Retinal pigment epithelial cell (primary cell): ENCODE data around the gene CDC7.
"Not testable (repeated sequence)": the region's sequence is repeated elsewhere in the genome, so short reads cannot be mapped to it uniquely, and the experiment has no call there.

Experiments used
- DNase-seq: peaks from one replicate; pipeline ENCODE4 v3.0.0-alpha.2; 2010; ENCODE audit warnings: low read depth
- H3K4me3 ChIP-seq: 2 replicates; pipeline ENCODE4 v1.5.1; 2011; ENCODE audit warnings: mild to moderate bottlenecking, low read length, control low read depth, moderate library complexity
- TF ChIP-seq, protein P1 (sequence below): conservative IDR thresholded peaks from 2 replicates; pipeline ENCODE4 v1.5.1; 2011; ENCODE audit warnings: low read depth, low read length, control low read depth, inconsistent platforms

The CDC7 gene

DNA sequence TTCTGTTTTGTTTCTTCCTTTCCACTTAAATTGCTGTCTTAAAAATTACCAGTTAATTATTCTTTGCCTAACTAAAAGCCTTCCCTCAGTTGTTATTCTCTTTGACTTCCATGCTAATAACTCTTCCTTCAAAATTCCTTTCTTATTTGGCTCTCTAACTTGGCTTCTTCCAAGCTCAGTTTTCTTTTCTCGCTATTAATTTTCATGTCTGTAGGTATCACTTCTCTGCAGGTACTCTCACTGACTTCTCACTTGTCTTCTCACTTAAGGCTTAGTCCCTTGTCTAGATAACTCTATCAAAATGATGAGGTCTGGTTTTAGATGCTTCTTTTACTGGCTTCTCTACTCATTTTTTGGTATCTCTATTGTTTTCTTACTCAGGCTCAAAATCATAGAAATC lies 10.1 kb downstream of the CDC7 start:
- TF ChIP-seq, protein P1, sequence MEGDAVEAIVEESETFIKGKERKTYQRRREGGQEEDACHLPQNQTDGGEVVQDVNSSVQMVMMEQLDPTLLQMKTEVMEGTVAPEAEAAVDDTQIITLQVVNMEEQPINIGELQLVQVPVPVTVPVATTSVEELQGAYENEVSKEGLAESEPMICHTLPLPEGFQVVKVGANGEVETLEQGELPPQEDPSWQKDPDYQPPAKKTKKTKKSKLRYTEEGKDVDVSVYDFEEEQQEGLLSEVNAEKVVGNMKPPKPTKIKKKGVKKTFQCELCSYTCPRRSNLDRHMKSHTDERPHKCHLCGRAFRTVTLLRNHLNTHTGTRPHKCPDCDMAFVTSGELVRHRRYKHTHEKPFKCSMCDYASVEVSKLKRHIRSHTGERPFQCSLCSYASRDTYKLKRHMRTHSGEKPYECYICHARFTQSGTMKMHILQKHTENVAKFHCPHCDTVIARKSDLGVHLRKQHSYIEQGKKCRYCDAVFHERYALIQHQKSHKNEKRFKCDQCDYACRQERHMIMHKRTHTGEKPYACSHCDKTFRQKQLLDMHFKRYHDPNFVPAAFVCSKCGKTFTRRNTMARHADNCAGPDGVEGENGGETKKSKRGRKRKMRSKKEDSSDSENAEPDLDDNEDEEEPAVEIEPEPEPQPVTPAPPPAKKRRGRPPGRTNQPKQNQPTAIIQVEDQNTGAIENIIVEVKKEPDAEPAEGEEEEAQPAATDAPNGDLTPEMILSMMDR: no peak
- no peak overlapping the region for H3K4me3 ChIP-seq
- DNase-seq: no peak

GRCh38 chr1:91511386-91511785 lies 10.7 kb downstream of the CDC7 start:
- no peak for DNase-seq
- TF ChIP-seq, protein P1: peak; percentile 69
- no peak overlapping the region for H3K4me3 ChIP-seq

GRCh38 chr1:91513160-91513559 lies 12.5 kb downstream of the CDC7 start:
- TF ChIP-seq, protein P1: peak; percentile 33
- DNase-seq: no peak
- no peak overlapping the region for H3K4me3 ChIP-seq

GRCh38 chr1:91513706-91514105 lies 13.1 kb downstream of the CDC7 start:
- TF ChIP-seq, protein P1: no peak
- no peak for DNase-seq
- H3K4me3 ChIP-seq: no peak overlapping the region

DNA sequence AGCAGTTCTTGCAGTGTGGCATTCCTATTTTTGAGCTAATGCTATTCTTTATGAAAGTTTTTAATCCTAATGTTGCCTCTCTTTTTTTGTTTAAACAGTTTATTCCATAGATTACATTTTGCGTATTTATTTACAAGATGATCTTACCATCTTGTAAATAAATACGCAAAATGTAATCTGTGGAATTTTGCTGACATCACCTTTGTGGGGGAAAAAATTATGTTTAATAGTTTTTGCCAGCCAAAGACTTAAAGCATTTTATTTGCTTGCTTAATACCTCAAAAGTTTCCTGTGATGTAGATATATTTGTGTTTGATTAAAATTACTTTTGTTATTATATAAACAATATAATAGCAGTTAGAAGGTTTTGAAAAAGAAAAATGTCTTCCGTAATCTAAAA lies 15.3 kb downstream of the CDC7 start:
- TF ChIP-seq, protein P1: no peak
- DNase-seq: no peak

DNA sequence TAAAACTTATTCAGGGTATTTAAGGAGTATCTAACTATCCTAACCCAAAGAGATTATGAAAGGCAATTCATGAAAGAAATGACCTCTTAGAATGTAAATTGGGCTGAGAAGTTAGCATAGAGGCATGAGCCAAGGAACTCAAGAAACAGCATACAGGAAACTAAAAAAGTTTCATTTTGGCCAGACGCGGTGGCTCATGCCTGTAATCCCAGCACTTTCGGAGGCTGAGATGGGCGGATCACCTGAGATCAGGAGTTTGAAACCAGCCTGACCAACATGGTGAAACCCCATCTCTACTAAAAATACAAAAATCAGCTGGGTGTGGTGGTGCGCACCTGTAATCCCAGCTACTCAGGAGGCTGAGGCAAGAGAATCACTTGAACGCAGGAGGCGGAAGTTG lies 16.0 kb downstream of the CDC7 start:
- DNase-seq, H3K4me3 ChIP-seq: not testable (repeated sequence)

More for the DNA sequence above, 15.3 kb downstream of the CDC7 start:
- H3K4me3 ChIP-seq: no peak overlapping the region

- DNase-seq: not testable (repeated sequence)
Observed at GRCh38 chr1:91519167-91519566, 18.5 kb downstream of the CDC7 start.

DNA sequence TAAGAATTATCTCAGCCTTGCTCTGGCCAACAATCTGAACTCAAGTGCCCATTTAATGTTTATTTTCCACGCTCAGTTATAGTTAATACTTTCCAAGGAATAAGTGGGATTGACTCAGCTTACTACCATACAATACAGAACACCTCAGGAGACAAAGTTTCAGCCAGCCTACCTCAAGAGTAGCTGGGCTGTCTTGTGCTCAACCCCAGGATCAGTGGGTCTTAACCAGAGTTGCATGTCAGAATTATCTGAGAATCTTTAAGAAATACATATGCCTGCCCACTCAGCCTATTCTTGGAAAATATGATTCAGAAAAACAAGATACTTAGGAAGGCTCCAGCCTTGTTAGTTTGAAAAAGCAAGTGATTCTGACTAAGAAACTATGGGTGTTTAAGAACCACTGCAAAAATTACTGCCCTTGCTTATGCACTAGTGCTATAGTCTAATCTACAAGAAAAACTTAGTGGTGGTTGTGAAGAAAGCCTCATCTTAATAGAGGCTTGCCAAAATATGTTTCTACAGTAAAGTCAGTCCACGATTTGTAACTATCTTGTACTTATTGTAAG lies 20.4 kb downstream of the CDC7 start:
- TF ChIP-seq, protein P1: no peak
- H3K4me3 ChIP-seq: no peak overlapping the region
- DNase-seq: no peak

More at GRCh38 chr1:91519167-91519566, 18.5 kb downstream of the CDC7 start:
- H3K4me3 ChIP-seq: not testable (repeated sequence)
